ENCODE results near the gene ASCC1.

Gene ASCC1

GRCh38 chr10:72174297-72174662 is 41.8 kb downstream of the ASCC1 start:
- Histone ChIP-seq H3K27me3 (ENCODE audit: control insufficient read depth, insufficient read depth, low read length) (no peaks in the 10 kb centered on the region), H3K4me3 (ENCODE audit: low read length) (no peak overlapping the region), H3K9ac (ENCODE audit: low read length) (no peak overlapping the region), H3K36me3 (ENCODE audit: control insufficient read depth, insufficient read depth, low read length) (no peaks in the 10 kb centered on the region), H3K9me3 (ENCODE audit: control insufficient read depth, low read length) (no peaks in the 10 kb centered on the region), H3K4me1 (ENCODE audit: control insufficient read depth, insufficient read depth, low read length) (peaks cover 24% of the 10 kb centered on the region)

- H3K27me3 ChIP-seq (ENCODE audit: control insufficient read depth, insufficient read depth, low read length), result no peaks in the 10 kb centered on the region
- H3K4me1 ChIP-seq (ENCODE audit: control insufficient read depth, insufficient read depth, low read length), result peaks cover 24% of the 10 kb centered on the region
- H3K36me3 ChIP-seq (ENCODE audit: control insufficient read depth, insufficient read depth, low read length), result no peaks in the 10 kb centered on the region
- H3K9ac ChIP-seq (ENCODE audit: low read length), result no peak overlapping the region
- H3K4me3 ChIP-seq (ENCODE audit: low read length), result no peak overlapping the region
- no peaks in the 10 kb centered on the region for H3K9me3 ChIP-seq (ENCODE audit: control insufficient read depth, low read length)
Observed at GRCh38 chr10:72173619-72174296, 42.3 kb downstream of the ASCC1 start.

GRCh38 chr10:72173262-72173618 is 42.8 kb downstream of the ASCC1 start:
- Histone ChIP-seq H3K9me3 (ENCODE audit: control insufficient read depth, low read length) (no peaks in the 10 kb centered on the region), H3K27me3 (ENCODE audit: control insufficient read depth, insufficient read depth, low read length) (no peaks in the 10 kb centered on the region), H3K4me3 (ENCODE audit: low read length) (no peak overlapping the region), H3K36me3 (ENCODE audit: control insufficient read depth, insufficient read depth, low read length) (no peaks in the 10 kb centered on the region), H3K4me1 (ENCODE audit: control insufficient read depth, insufficient read depth, low read length) (peaks cover 28% of the 10 kb centered on the region), H3K9ac (ENCODE audit: low read length) (no peak overlapping the region)

GRCh38 chr10:72171175-72171630 is 44.9 kb downstream of the ASCC1 start:
- no peaks in the 10 kb centered on the region for H3K9me3 ChIP-seq (ENCODE audit: control insufficient read depth, low read length)
- no peak overlapping the region for H3K4me3 ChIP-seq (ENCODE audit: low read length)
- H3K27me3 ChIP-seq (ENCODE audit: control insufficient read depth, insufficient read depth, low read length), result no peaks in the 10 kb centered on the region
- no peaks in the 10 kb centered on the region for H3K36me3 ChIP-seq (ENCODE audit: control insufficient read depth, insufficient read depth, low read length)
- no peak overlapping the region for H3K9ac ChIP-seq (ENCODE audit: low read length)
- H3K4me1 ChIP-seq (ENCODE audit: control insufficient read depth, insufficient read depth, low read length), result peaks cover 24% of the 10 kb centered on the region

GRCh38 chr10:72170733-72171132 is 45.3 kb downstream of the ASCC1 start:
- Histone ChIP-seq H3K4me1 (ENCODE audit: control insufficient read depth, insufficient read depth, low read length) (peaks cover 28% of the 10 kb centered on the region), H3K9ac (ENCODE audit: low read length) (no peak overlapping the region), H3K9me3 (ENCODE audit: control insufficient read depth, low read length) (no peaks in the 10 kb centered on the region), H3K4me3 (ENCODE audit: low read length) (no peak overlapping the region), H3K36me3 (ENCODE audit: control insufficient read depth, insufficient read depth, low read length) (no peaks in the 10 kb centered on the region), H3K27me3 (ENCODE audit: control insufficient read depth, insufficient read depth, low read length) (no peaks in the 10 kb centered on the region)

GRCh38 chr10:72170263-72170662 is 45.8 kb downstream of the ASCC1 start:
- peaks cover 31% of the 10 kb centered on the region for H3K4me1 ChIP-seq (ENCODE audit: control insufficient read depth, insufficient read depth, low read length)
- H3K4me3 ChIP-seq (ENCODE audit: low read length), result no peak overlapping the region
- no peak overlapping the region for H3K9ac ChIP-seq (ENCODE audit: low read length)

GRCh38 chr10:72167118-72167517 is 49.0 kb downstream of the ASCC1 start:
- Histone ChIP-seq H3K36me3 (ENCODE audit: control insufficient read depth, insufficient read depth, low read length) (no peaks in the 10 kb centered on the region), H3K4me3 (ENCODE audit: low read length) (no peak overlapping the region), H3K9ac (ENCODE audit: low read length) (no peak overlapping the region), H3K9me3 (ENCODE audit: control insufficient read depth, low read length) (no peaks in the 10 kb centered on the region), H3K4me1 (ENCODE audit: control insufficient read depth, insufficient read depth, low read length) (peaks cover 31% of the 10 kb centered on the region), H3K27me3 (ENCODE audit: control insufficient read depth, insufficient read depth, low read length) (no peaks in the 10 kb centered on the region)

More at GRCh38 chr10:72170263-72170662, 45.8 kb downstream of the ASCC1 start:
- Histone ChIP-seq H3K9me3 (ENCODE audit: control insufficient read depth, low read length) (no peaks in the 10 kb centered on the region), H3K36me3 (ENCODE audit: control insufficient read depth, insufficient read depth, low read length) (no peaks in the 10 kb centered on the region), H3K27me3 (ENCODE audit: control insufficient read depth, insufficient read depth, low read length) (no peaks in the 10 kb centered on the region)

GRCh38 chr10:72164617-72165016 is 51.5 kb downstream of the ASCC1 start:
- Histone ChIP-seq H3K4me1 (ENCODE audit: control insufficient read depth, insufficient read depth, low read length) (peaks cover 12% of the 10 kb centered on the region), H3K9ac (ENCODE audit: low read length) (no peak overlapping the region), H3K27me3 (ENCODE audit: control insufficient read depth, insufficient read depth, low read length) (no peaks in the 10 kb centered on the region), H3K36me3 (ENCODE audit: control insufficient read depth, insufficient read depth, low read length) (no peaks in the 10 kb centered on the region), H3K4me3 (ENCODE audit: low read length) (no peak overlapping the region), H3K9me3 (ENCODE audit: control insufficient read depth, low read length) (no peaks in the 10 kb centered on the region)

GRCh38 chr10:72162978-72163377 is 53.1 kb downstream of the ASCC1 start:
- H3K27me3 ChIP-seq (ENCODE audit: control insufficient read depth, insufficient read depth, low read length), result no peaks in the 10 kb centered on the region
- no peaks in the 10 kb centered on the region for H3K36me3 ChIP-seq (ENCODE audit: control insufficient read depth, insufficient read depth, low read length)
- H3K9ac ChIP-seq (ENCODE audit: low read length), result no peak overlapping the region
- H3K4me1 ChIP-seq (ENCODE audit: control insufficient read depth, insufficient read depth, low read length), result peaks cover 8% of the 10 kb centered on the region
- no peaks in the 10 kb centered on the region for H3K9me3 ChIP-seq (ENCODE audit: control insufficient read depth, low read length)
- H3K4me3 ChIP-seq (ENCODE audit: low read length), result no peak overlapping the region

GRCh38 chr10:72158176-72158575 is 57.9 kb downstream of the ASCC1 start:
- no peak overlapping the region for H3K9ac ChIP-seq (ENCODE audit: low read length)
- no peak overlapping the region for H3K4me3 ChIP-seq (ENCODE audit: low read length)

GRCh38 chr10:72156223-72156622 is 59.9 kb downstream of the ASCC1 start:
- Histone ChIP-seq H3K9me3 (ENCODE audit: control insufficient read depth, low read length) (no peaks in the 10 kb centered on the region), H3K4me3 (ENCODE audit: low read length) (no peak overlapping the region), H3K4me1 (ENCODE audit: control insufficient read depth, insufficient read depth, low read length) (no peaks in the 10 kb centered on the region), H3K36me3 (ENCODE audit: control insufficient read depth, insufficient read depth, low read length) (no peaks in the 10 kb centered on the region), H3K27me3 (ENCODE audit: control insufficient read depth, insufficient read depth, low read length) (no peaks in the 10 kb centered on the region), H3K9ac (ENCODE audit: low read length) (no peak overlapping the region)

More at GRCh38 chr10:72158176-72158575, 57.9 kb downstream of the ASCC1 start:
- no peaks in the 10 kb centered on the region for H3K36me3 ChIP-seq (ENCODE audit: control insufficient read depth, insufficient read depth, low read length)
- H3K27me3 ChIP-seq (ENCODE audit: control insufficient read depth, insufficient read depth, low read length), result no peaks in the 10 kb centered on the region
- no peaks in the 10 kb centered on the region for H3K9me3 ChIP-seq (ENCODE audit: control insufficient read depth, low read length)
- H3K4me1 ChIP-seq (ENCODE audit: control insufficient read depth, insufficient read depth, low read length), result no peaks in the 10 kb centered on the region

GRCh38 chr10:72152286-72152685 is 63.8 kb downstream of the ASCC1 start:
- Histone ChIP-seq H3K36me3 (ENCODE audit: control insufficient read depth, insufficient read depth, low read length) (no peaks in the 10 kb centered on the region), H3K4me1 (ENCODE audit: control insufficient read depth, insufficient read depth, low read length) (no peaks in the 10 kb centered on the region), H3K9me3 (ENCODE audit: control insufficient read depth, low read length) (no peaks in the 10 kb centered on the region), H3K9ac (ENCODE audit: low read length) (no peak overlapping the region), H3K4me3 (ENCODE audit: low read length) (no peak overlapping the region), H3K27me3 (ENCODE audit: control insufficient read depth, insufficient read depth, low read length) (no peaks in the 10 kb centered on the region)
